ENCODE results near the gene HLA-DMB. TPM values are rescaled to one million over a fixed set of nuclear protein-coding genes. Genes with fewer than 3 reads are reported as not detected.

The HLA-DMB gene
- polyA plus RNA-seq, 3 donors: 51.8 to 75.3 (median 65.9) TPM

DNA sequence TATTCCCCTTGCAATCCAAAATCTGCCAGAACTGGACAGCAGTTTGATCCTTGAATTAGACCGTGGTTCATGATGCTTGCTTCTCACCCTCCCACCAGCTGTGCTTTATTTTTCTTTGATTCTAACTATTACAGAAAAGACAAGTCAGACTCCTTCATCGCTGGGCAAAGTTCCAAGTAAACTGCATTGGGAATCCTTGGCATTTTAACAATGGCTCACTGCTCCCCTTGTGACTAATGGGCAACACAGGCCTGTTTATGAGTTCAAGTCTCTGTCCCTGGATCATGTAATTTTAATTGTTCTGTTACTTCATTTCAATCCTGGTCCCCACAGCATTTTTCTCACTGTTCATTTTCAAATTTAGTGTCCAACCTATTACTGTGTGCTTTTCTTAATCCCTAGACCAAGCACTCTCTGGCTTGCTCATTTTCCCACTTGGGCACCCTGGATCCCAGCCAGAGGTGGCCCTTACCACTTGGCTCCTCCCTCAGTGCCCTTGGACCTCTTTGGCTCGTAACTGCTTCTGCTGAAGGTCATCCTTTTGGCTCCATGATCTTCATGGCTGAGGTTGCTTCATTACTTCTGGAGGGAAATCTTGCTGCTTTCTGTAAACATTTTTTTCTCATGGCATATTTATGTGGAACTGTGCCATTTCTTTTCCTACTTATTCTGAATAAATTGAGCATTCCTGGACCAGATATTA, 54.0 kb downstream of the HLA-DMB start:
- peak in 1 of 11 donors; percentile 46 for DNase-seq (ENCODE audit: extremely low read depth in 1 of 11, low read depth in 9 of 11, low spot score in 4 of 11)

- peak; percentile 50 to 85 (median 69) for DNase-seq (ENCODE audit: extremely low read depth in 1 of 11, low read depth in 9 of 11, low spot score in 4 of 11)
These were observed 55.0 kb downstream of the HLA-DMB start for GRCh38 chr6:32885698-32886286.

Other genes starting within 250 kb of the HLA-DMB start
- gene HLA-DQA2, start 199.6 kb downstream of the HLA-DMB start, polyA plus RNA-seq (ENCODE audit: insufficient read length in 3 of 3): 1 to 10 TPM in 1 of 3 donors, under 1 TPM in 1, not detected in 1; 0.37 to 1.4 TPM
- 1 to 10 TPM in 1 of 3 donors, under 1 TPM in 1, not detected in 1; 0.57 to 1.8 TPM for gene HLA-DQB2, start 177.5 kb downstream of the HLA-DMB start, polyA plus RNA-seq (ENCODE audit: insufficient read length in 3 of 3)
- gene HLA-DOB, start 124.0 kb downstream of the HLA-DMB start, polyA plus RNA-seq (ENCODE audit: insufficient read length in 3 of 3): under 1 TPM; 0.10 to 0.21 (median 0.16) TPM
- gene TAP2, start 102.3 kb downstream of the HLA-DMB start, polyA plus RNA-seq (ENCODE audit: insufficient read length in 3 of 3): 10 to 100 TPM in 1 of 3 donors, 1 to 10 TPM in 2; 9.4 to 19.7 (median 9.5) TPM
- 10 to 100 TPM; 19.7 to 22.3 (median 20.4) TPM for gene PSMB8, start 97.0 kb downstream of the HLA-DMB start, polyA plus RNA-seq (ENCODE audit: insufficient read length in 3 of 3)
- 10 to 100 TPM in 1 of 3 donors, 1 to 10 TPM in 2; 8.2 to 12.3 (median 8.3) TPM for gene TAP1, start 87.3 kb downstream of the HLA-DMB start, polyA plus RNA-seq (ENCODE audit: insufficient read length in 3 of 3)
- gene PSMB9, start 86.8 kb downstream of the HLA-DMB start, polyA plus RNA-seq (ENCODE audit: insufficient read length in 3 of 3): 1 to 10 TPM; 5.1 to 6.7 (median 5.1) TPM
- gene HLA-DMA, start 12.1 kb upstream of the HLA-DMB start, polyA plus RNA-seq (ENCODE audit: insufficient read length in 3 of 3): 10 to 100 TPM; 13.9 to 24.6 (median 22.5) TPM
- gene BRD2, start 27.6 kb upstream of the HLA-DMB start, polyA plus RNA-seq (ENCODE audit: insufficient read length in 3 of 3): 100 to 1,000 TPM; 298 to 338 (median 312) TPM
- 1 to 10 TPM; 3.8 to 4.8 (median 4.2) TPM for gene HLA-DOA, start 68.6 kb upstream of the HLA-DMB start, polyA plus RNA-seq (ENCODE audit: insufficient read length in 3 of 3)
- gene HLA-DPA1, start 132.6 kb upstream of the HLA-DMB start, polyA plus RNA-seq (ENCODE audit: insufficient read length in 3 of 3): 10 to 100 TPM in 2 of 3 donors, 1 to 10 TPM in 1; 8.6 to 32.9 (median 19.7) TPM
- gene HLA-DPB1, start 135.0 kb upstream of the HLA-DMB start, polyA plus RNA-seq (ENCODE audit: insufficient read length in 3 of 3): 10 to 100 TPM; 10.7 to 26.6 (median 20.8) TPM